ENCODE data around the gene BRAT1.

Gene BRAT1

DNA sequence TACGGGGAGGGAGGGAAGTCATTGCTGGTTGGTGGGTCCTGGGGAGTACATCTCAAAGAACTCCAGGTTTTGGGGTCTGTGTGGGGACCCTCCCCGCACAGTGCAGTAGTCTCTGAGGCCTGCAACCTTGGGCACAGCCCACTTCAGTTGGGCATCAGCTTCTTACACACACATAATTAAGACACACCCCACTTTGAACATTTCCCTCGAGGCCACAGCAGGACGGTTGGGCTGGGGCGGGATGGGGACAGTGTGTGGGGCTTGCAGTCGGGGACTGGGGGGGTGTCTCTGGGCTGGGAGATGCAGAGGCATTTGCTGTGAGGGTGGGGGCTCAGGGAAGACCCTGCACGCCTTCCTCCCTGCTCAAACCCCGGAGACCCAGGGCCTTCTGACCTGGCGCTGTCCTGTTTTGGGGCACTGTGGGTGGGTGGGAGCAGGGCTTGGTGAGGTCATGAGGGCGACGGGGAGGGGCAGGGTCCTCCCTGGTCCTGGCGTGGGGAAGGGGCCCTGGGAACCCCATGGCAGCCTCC lies 34.5 kb downstream of the BRAT1 start:
- TF ChIP-seq, protein P1, sequence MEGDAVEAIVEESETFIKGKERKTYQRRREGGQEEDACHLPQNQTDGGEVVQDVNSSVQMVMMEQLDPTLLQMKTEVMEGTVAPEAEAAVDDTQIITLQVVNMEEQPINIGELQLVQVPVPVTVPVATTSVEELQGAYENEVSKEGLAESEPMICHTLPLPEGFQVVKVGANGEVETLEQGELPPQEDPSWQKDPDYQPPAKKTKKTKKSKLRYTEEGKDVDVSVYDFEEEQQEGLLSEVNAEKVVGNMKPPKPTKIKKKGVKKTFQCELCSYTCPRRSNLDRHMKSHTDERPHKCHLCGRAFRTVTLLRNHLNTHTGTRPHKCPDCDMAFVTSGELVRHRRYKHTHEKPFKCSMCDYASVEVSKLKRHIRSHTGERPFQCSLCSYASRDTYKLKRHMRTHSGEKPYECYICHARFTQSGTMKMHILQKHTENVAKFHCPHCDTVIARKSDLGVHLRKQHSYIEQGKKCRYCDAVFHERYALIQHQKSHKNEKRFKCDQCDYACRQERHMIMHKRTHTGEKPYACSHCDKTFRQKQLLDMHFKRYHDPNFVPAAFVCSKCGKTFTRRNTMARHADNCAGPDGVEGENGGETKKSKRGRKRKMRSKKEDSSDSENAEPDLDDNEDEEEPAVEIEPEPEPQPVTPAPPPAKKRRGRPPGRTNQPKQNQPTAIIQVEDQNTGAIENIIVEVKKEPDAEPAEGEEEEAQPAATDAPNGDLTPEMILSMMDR (IDR thresholded peaks at IDR 0.05; ENCODE audit: extremely low read depth, missing control alignments) = no peak
- no peak for DNase-seq (ENCODE audit: low spot score)

DNA sequence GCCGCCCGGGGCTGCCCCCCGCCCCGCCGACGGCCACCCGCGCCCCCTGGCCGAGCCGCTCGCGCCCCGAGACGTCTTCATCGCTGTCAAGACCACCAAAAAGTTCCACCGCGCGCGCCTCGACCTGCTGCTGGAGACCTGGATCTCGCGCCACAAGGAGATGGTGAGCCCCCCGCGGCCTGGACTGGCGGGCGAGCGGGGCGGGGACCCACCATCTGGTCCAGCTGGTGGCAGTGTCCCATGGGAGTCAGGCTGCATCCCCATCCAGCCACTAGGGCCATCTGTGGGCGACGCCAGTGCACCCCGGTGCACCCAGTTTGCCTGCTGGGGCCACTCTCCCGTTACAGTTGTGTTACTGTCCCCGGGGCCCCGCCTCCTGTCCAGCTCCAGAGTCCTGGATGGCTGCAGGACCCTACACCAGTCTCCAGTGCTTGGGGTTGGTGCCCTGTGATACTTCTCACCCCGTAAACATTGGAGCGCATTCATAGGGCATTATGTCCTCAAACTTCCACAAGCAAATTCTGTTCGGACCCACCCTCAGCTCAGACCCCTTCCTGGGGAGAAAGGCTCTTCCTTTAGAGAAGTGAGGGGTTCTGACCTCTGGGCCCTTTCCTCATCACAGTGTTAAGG lies 35.1 kb downstream of the BRAT1 start:
- TF ChIP-seq, protein P1 (IDR thresholded peaks at IDR 0.05; ENCODE audit: extremely low read depth, missing control alignments) = no peak
- DNase-seq (ENCODE audit: low spot score) = peak; percentile 61

DNA sequence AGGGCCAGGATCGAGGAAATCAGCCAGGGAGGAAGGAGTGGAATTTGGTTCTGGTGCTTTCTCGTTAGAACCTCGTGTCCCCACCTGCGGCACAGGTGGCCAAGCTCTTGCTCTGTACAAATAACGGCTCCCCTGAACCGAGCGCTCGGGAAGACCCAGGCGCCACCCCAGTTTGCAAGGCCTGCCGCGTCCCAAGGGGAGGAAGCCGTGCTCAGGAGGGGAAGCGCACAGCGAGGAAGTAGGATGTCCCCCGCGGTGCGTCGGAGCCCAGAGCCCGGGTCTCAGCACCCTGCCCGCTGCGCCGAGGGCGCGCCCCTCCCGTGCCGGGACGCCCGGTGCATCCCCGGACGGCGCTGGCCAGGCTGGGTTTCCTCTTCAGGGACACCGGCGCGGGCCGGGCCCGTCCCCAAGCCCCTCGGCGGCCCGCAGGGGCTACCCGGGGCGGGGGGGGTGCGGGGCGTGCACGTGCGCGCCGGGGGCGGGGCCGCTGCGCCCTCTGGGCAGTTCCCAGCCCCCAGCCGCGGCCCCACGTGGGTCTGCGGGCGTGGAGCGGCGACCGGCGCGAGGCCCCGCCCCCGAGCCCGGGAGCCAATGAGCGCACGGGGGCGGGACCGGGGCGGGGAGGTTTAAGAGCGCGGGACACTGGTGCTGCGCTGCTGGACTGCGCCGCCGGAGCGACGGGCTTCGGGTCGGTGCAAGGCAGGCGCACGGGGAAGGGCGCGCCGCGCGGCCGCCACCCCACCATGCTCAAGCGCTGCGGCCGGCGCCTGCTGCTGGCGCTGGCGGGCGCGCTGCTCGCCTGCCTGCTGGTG lies 36.0 kb downstream of the BRAT1 start, which contains the start of gene LFNG:
LFNG (plus strand) TSS at position 656 of the 812 bp plus-strand sequence; CDS start at position 744, 88 bp downstream.
- TF ChIP-seq, protein P1 (IDR thresholded peaks at IDR 0.05; ENCODE audit: extremely low read depth, missing control alignments) = no peak
- peak; percentile 100 for DNase-seq (ENCODE audit: low spot score)

DNA sequence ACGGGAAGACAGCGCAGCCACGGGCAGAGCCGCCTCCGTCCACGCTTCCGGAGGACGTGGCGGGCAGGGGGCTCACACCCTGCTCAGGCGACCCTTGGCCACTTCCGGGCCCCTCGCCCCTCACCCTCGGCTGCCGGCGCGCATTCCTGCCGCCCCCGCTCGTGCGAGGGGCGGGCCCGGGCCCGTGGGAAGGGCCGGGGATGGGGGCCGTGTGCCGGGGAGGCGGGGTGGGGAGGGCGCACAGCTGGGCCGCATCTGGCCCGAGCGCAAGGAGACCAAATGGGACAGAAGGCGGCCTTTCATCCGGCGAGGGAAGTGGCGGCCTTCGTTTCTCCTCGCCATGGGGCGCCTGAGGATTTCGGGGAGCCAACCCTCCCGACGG lies 36.6 kb downstream of the BRAT1 start:
- TF ChIP-seq, protein P1 (IDR thresholded peaks at IDR 0.05; ENCODE audit: extremely low read depth, missing control alignments) = no peak
- no peak for DNase-seq (ENCODE audit: low spot score)

DNA sequence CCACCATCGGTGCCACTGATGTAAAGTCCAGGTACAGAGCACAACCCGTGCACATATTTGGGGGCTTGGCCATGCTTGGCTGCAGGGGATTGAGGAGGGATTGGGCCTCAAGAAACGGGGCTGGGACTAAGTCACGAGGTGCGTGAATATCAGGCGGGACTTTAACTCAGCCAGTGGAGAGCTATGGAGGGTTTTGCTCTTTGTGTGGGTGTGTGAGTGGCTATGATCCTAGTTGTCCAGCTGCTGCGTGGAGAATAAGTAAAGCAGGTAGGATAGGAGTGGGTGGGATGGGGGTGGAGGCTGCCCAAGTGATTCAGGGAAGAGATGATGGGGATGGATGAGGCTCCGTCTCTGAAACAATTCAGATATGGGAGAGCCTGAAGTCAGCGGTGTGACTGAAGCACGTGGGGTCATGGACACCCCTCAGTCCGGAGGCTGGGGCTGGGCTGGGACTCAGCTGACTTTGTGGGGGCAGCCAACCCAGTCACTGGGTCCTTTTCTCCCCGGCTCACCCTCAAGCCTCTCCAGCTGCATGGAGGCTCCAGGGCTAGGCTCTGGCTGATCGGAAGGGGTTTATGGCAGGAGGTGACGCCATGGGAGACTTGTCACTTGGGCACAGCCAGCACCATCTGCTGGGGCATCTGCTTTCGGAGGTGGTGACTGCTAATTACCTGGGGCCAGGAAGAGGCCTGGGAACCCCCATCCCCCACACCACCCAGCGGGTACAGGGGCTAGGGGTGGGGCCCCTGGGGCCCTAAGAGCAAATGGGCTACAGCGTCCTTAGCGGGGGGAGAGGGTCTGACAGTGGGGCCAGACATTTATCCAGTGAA lies 37.4 kb downstream of the BRAT1 start:
- TF ChIP-seq, protein P1 (IDR thresholded peaks at IDR 0.05; ENCODE audit: extremely low read depth, missing control alignments) = no peak
- DNase-seq (ENCODE audit: low spot score) = no peak

DNA sequence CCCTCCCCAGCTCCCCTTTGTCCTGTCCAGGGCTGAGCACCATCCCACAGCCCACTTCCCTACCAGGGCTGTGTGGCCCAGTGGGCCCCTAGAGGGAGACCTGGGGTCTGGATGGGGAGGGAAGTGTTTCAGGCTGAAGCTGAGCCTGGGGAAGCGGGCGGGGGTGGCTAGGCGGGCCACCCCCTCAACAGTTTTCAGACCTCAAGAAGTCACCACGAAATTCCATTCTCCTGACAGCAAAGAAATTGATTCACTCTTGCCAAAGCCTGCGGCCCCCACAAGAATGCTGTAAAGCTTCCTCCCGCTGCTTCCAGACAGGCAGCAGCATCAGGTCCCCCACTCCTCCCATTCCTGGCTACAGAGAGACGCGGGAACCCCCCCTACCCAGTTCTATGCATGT lies 38.3 kb downstream of the BRAT1 start:
- DNase-seq (ENCODE audit: low spot score) = no peak
- TF ChIP-seq, protein P1 (IDR thresholded peaks at IDR 0.05; ENCODE audit: extremely low read depth, missing control alignments) = no peak
